ENCODE results near the gene DEFB113.

The DEFB113 gene

GRCh38 chr6:49934770-49935169, 34.7 kb downstream of the DEFB113 start:
- no peak for DNase-seq

GRCh38 chr6:49933526-49933925, 35.9 kb downstream of the DEFB113 start:
- no peak for DNase-seq

GRCh38 chr6:49929340-49929739, 40.1 kb downstream of the DEFB113 start:
- no peak for DNase-seq

- DNase-seq: no peak
Measured at GRCh38 chr6:49923826-49924225, 45.6 kb downstream of the DEFB113 start.

- DNase-seq: no peak
Measured at GRCh38 chr6:49919935-49920644, 49.3 kb downstream of the DEFB113 start.

GRCh38 chr6:49919261-49919660, 50.2 kb downstream of the DEFB113 start:
- DNase-seq: no peak

GRCh38 chr6:49918787-49919186, 50.6 kb downstream of the DEFB113 start:
- no peak for DNase-seq
